Measurements from ENCODE around the gene TMED1. TPM values are rescaled to one million over a fixed set of nuclear protein-coding genes. Genes with fewer than 3 reads are reported as not detected.
"Not testable (repeated sequence)": the region's sequence is repeated elsewhere in the genome, so short reads cannot be mapped to it uniquely, and the experiment has no call there.

TMED1 gene
- polyA plus RNA-seq (2012; ENCODE audit: missing spikeins), result 10.2 TPM

GRCh38 chr19:10835754-10836478 is at the start of gene TMED1:
TSS of gene TMED1 (minus strand) at chr19:10836212. CDS start at chr19:10836191, 21 bp downstream.
- peak; percentile 68; the same call in 1 of the 2 replicates for TF ChIP-seq TAF1 (IDR thresholded peaks at IDR 0.05; ENCODE audit: borderline replicate concordance, low read depth, low read length)
- TF ChIP-seq POLR2A (IDR thresholded peaks at IDR 0.05; ENCODE audit: low read depth, low read length), result peak; percentile 67; the same call in 1 of the 2 replicates
- TF ChIP-seq POLR2AphosphoS5 (IDR thresholded peaks at IDR 0.05; ENCODE audit: low read depth, low read length), result peak; percentile 18; the same call in 1 of the 2 replicates
- FAIRE-seq (peak; percentile 90), DNase-seq (ENCODE audit: insufficient read length) (peak; percentile 96)

GRCh38 chr19:10885201-10886169 is 49.5 kb upstream of the TMED1 start:
- DNase-seq (ENCODE audit: insufficient read length) (no peak), FAIRE-seq (no peak)
- TF ChIP-seq TAF1 (IDR thresholded peaks at IDR 0.05; ENCODE audit: borderline replicate concordance, low read depth, low read length), result no peak
- TF ChIP-seq POLR2A (IDR thresholded peaks at IDR 0.05; ENCODE audit: low read depth, low read length), result no peak
- TF ChIP-seq POLR2AphosphoS5 (IDR thresholded peaks at IDR 0.05; ENCODE audit: low read depth, low read length), result no peak

GRCh38 chr19:10884274-10884673 is 48.3 kb upstream of the TMED1 start:
- no peak for FAIRE-seq
- no peak for DNase-seq (ENCODE audit: insufficient read length)
- TF ChIP-seq TAF1 (IDR thresholded peaks at IDR 0.05; ENCODE audit: borderline replicate concordance, low read depth, low read length), result no peak
- TF ChIP-seq POLR2AphosphoS5 (IDR thresholded peaks at IDR 0.05; ENCODE audit: low read depth, low read length), result no peak
- TF ChIP-seq POLR2A (IDR thresholded peaks at IDR 0.05; ENCODE audit: low read depth, low read length), result no peak

GRCh38 chr19:10882108-10882457 is 46.1 kb upstream of the TMED1 start:
- TF ChIP-seq POLR2A (IDR thresholded peaks at IDR 0.05; ENCODE audit: low read depth, low read length) (no peak), POLR2AphosphoS5 (IDR thresholded peaks at IDR 0.05; ENCODE audit: low read depth, low read length) (no peak), TAF1 (IDR thresholded peaks at IDR 0.05; ENCODE audit: borderline replicate concordance, low read depth, low read length) (no peak)
- DNase-seq (ENCODE audit: insufficient read length), result no peak
- no peak for FAIRE-seq

- TF ChIP-seq TAF1 (IDR thresholded peaks at IDR 0.05; ENCODE audit: borderline replicate concordance, low read depth, low read length) (no peak), POLR2A (IDR thresholded peaks at IDR 0.05; ENCODE audit: low read depth, low read length) (no peak)
- no peak for FAIRE-seq
Measured at GRCh38 chr19:10881403-10882107, 45.5 kb upstream of the TMED1 start.

GRCh38 chr19:10878253-10878652 is 42.2 kb upstream of the TMED1 start:
- DNase-seq (ENCODE audit: insufficient read length) (no peak), FAIRE-seq (no peak)
- no peak for TF ChIP-seq POLR2AphosphoS5 (IDR thresholded peaks at IDR 0.05; ENCODE audit: low read depth, low read length)
- no peak for TF ChIP-seq TAF1 (IDR thresholded peaks at IDR 0.05; ENCODE audit: borderline replicate concordance, low read depth, low read length)
- no peak for TF ChIP-seq POLR2A (IDR thresholded peaks at IDR 0.05; ENCODE audit: low read depth, low read length)

More at GRCh38 chr19:10881403-10882107, 45.5 kb upstream of the TMED1 start:
- no peak for DNase-seq (ENCODE audit: insufficient read length)

- DNase-seq (ENCODE audit: insufficient read length); FAIRE-seq: not testable (repeated sequence)
Measured at GRCh38 chr19:10877608-10878007, 41.6 kb upstream of the TMED1 start.

- DNase-seq (ENCODE audit: insufficient read length) (no peak), FAIRE-seq (peak; percentile 92)
- no peak; the same call in 1 of the 2 replicates for TF ChIP-seq POLR2A (IDR thresholded peaks at IDR 0.05; ENCODE audit: low read depth, low read length)
- TF ChIP-seq POLR2AphosphoS5 (IDR thresholded peaks at IDR 0.05; ENCODE audit: low read depth, low read length), result 0 out of 2 replicates have a peak, but pooled peaks have one; percentile 0
- peak; percentile 47; the same call in 1 of the 2 replicates for TF ChIP-seq TAF1 (IDR thresholded peaks at IDR 0.05; ENCODE audit: borderline replicate concordance, low read depth, low read length)
Measured at GRCh38 chr19:10876459-10877240, 40.6 kb upstream of the TMED1 start.

- TF ChIP-seq POLR2A (IDR thresholded peaks at IDR 0.05; ENCODE audit: low read depth, low read length), result no peak
- no peak for TF ChIP-seq POLR2AphosphoS5 (IDR thresholded peaks at IDR 0.05; ENCODE audit: low read depth, low read length)
- TF ChIP-seq TAF1 (IDR thresholded peaks at IDR 0.05; ENCODE audit: borderline replicate concordance, low read depth, low read length), result no peak
- no peak for DNase-seq (ENCODE audit: insufficient read length)
- FAIRE-seq, result no peak
Measured at GRCh38 chr19:10874024-10874423, 38.0 kb upstream of the TMED1 start.

GRCh38 chr19:10872546-10873107 is 36.6 kb upstream of the TMED1 start:
- DNase-seq (ENCODE audit: insufficient read length) (no peak), FAIRE-seq (peak; percentile 33)
- no peak for TF ChIP-seq POLR2AphosphoS5 (IDR thresholded peaks at IDR 0.05; ENCODE audit: low read depth, low read length)
